NCI-H2107 treated with DMSO at 0.1 percent for 48 hours (cell line): ENCODE data around the gene ALDH8A1.

Experiments
- DNase-seq: peaks from one replicate; lab custom pipeline; 2025; ENCODE audit not compliant: unreplicated experiment; lab: John Stamatoyannopoulos, UW

The ALDH8A1 gene

GRCh38 chr6:134951494-134952263 lies 1.8 kb upstream of the ALDH8A1 start:
- no peak for DNase-seq

GRCh38 chr6:134950482-134950881 lies 581 bp upstream of the ALDH8A1 start:
- DNase-seq, result no peak

- DNase-seq, result no peak
Measured at GRCh38 chr6:134948691-134949090, 1.2 kb downstream of the ALDH8A1 start.

- no peak for DNase-seq
Measured at GRCh38 chr6:134948142-134948541, 1.8 kb downstream of the ALDH8A1 start.

GRCh38 chr6:134945045-134945444 lies 4.9 kb downstream of the ALDH8A1 start:
- DNase-seq, result no peak

GRCh38 chr6:134943522-134944111 lies 6.3 kb downstream of the ALDH8A1 start:
- DNase-seq, result no peak

GRCh38 chr6:134938896-134939295 lies 11.0 kb downstream of the ALDH8A1 start:
- DNase-seq, result no peak

GRCh38 chr6:134937426-134937825 lies 12.5 kb downstream of the ALDH8A1 start:
- DNase-seq, result no peak

- no peak for DNase-seq
Measured at GRCh38 chr6:134936931-134937330, 13.0 kb downstream of the ALDH8A1 start.

- DNase-seq, result no peak
Measured at GRCh38 chr6:134936476-134936875, 13.4 kb downstream of the ALDH8A1 start.

GRCh38 chr6:134934793-134935485 lies 15.0 kb downstream of the ALDH8A1 start:
- no peak for DNase-seq

- no peak for DNase-seq
Measured at GRCh38 chr6:134932535-134933470, 17.1 kb downstream of the ALDH8A1 start.

- no peak for DNase-seq
Measured at GRCh38 chr6:134932098-134932497, 17.8 kb downstream of the ALDH8A1 start.

- no peak for DNase-seq
Measured at GRCh38 chr6:134930463-134930862, 19.4 kb downstream of the ALDH8A1 start.

- DNase-seq, result no peak
Measured at GRCh38 chr6:134928151-134928900, 21.6 kb downstream of the ALDH8A1 start.

- no peak for DNase-seq
Measured at GRCh38 chr6:134925800-134926199, 24.1 kb downstream of the ALDH8A1 start.

- peak; percentile 22 for DNase-seq
Measured at GRCh38 chr6:134921721-134922261, 28.1 kb downstream of the ALDH8A1 start.

GRCh38 chr6:134921276-134921675 lies 28.6 kb downstream of the ALDH8A1 start:
- DNase-seq, result no peak

GRCh38 chr6:134920422-134920821 lies 29.5 kb downstream of the ALDH8A1 start:
- no peak for DNase-seq

GRCh38 chr6:134918418-134918961 lies 31.4 kb downstream of the ALDH8A1 start:
- no peak for DNase-seq
